GM23338 (cell line): ENCODE data around the gene NKX3-2. TPM values are rescaled to one million over a fixed set of nuclear protein-coding genes. Genes with fewer than 3 reads are reported as not detected.

Experiments
- ATAC-seq: fragments of 200-7000 bp; cut with Tn5 transposase; 3 replicates; pipeline ENCODE4 v1.9.1; 2020
- DNase-seq: peaks from one replicate; pipeline ENCODE4 v3.0.0-alpha.2; 2015; ENCODE audit warnings: low spot score
- H2AFZ ChIP-seq: fragments of 200-600 bp; sonication (generic); 2 replicates; pipeline ENCODE4 v1.8.0; 2016; ENCODE audit warnings: antibody characterized with exemption, mild to moderate bottlenecking, moderate library complexity
- H3F3A ChIP-seq: fragments of 200-600 bp; sonication (generic); replicated peaks from 2 replicates; pipeline ENCODE4 v1.8.0; 2017; ENCODE audit warnings: antibody characterized with exemption, mixed run types, low read depth
- H3K27ac ChIP-seq: fragments of 200-600 bp; sonication (generic); 2 replicates; pipeline ENCODE4 v1.6.1; 2016; ENCODE audit warnings: low read depth
- H3K27me3 ChIP-seq: fragments of 200-600 bp; sonication (generic); 2 replicates; pipeline ENCODE4 v1.8.0; 2016; ENCODE audit warnings: mild to moderate bottlenecking, mixed run types, moderate library complexity; ENCODE audit not compliant: insufficient read depth
- H3K36me3 ChIP-seq: fragments of 200-600 bp; sonication (generic); 2 replicates; pipeline ENCODE4 v1.8.0; 2016; ENCODE audit warnings: mild to moderate bottlenecking; ENCODE audit not compliant: insufficient read depth
- H3K4me1 ChIP-seq: fragments of 200-600 bp; sonication (generic); 2 replicates; pipeline ENCODE4 v1.8.0; 2016; ENCODE audit warnings: mild to moderate bottlenecking, moderate library complexity; ENCODE audit not compliant: insufficient read depth
- H3K4me2 ChIP-seq: fragments of 200-600 bp; sonication (generic); 2 replicates; pipeline ENCODE4 v1.7.1; 2017; ENCODE audit warnings: mixed run types
- H3K4me3 ChIP-seq: fragments of 200-600 bp; sonication (generic); 2 replicates; pipeline ENCODE4 v1.6.1; 2016; ENCODE audit warnings: mixed run types
- H3K79me2 ChIP-seq: fragments of 200-600 bp; sonication (generic); replicated peaks from 2 replicates; pipeline ENCODE4 v1.8.0; 2017; ENCODE audit warnings: mild to moderate bottlenecking; ENCODE audit not compliant: insufficient read depth
- H3K9me2 ChIP-seq: fragments of 200-600 bp; sonication (generic); 2 replicates; pipeline ENCODE4 v1.8.0; 2017; ENCODE audit not compliant: insufficient read depth
- H4K20me1 ChIP-seq: fragments of 200-600 bp; sonication (generic); replicated peaks from 2 replicates; pipeline ENCODE4 v1.8.0; 2017; ENCODE audit warnings: mild to moderate bottlenecking; ENCODE audit not compliant: insufficient read depth
- H3K27ac Mint-ChIP-seq: 2 replicates; pipeline ENCODE4 v1.8.0; 2020; ENCODE audit warnings: inconsistent platforms, mild to moderate bottlenecking, moderate library complexity, mixed read lengths
- H3K27me3 Mint-ChIP-seq: 3 replicates; pipeline ENCODE4 v1.8.0; 2022; ENCODE audit warnings: low read depth, mild to moderate bottlenecking, moderate library complexity, mixed read lengths, inconsistent platforms; ENCODE audit not compliant: insufficient read depth, poor library complexity
- H3K36me3 Mint-ChIP-seq: 3 replicates; pipeline ENCODE4 v1.8.0; 2021; ENCODE audit warnings: low read depth, mild to moderate bottlenecking, inconsistent platforms, moderate library complexity, mixed read lengths
- H3K4me1 Mint-ChIP-seq: 3 replicates; pipeline ENCODE4 v1.8.0; 2020; ENCODE audit warnings: mild to moderate bottlenecking, inconsistent platforms, mixed read lengths
- H3K4me3 Mint-ChIP-seq: 3 replicates; pipeline ENCODE4 v1.8.0; 2021; ENCODE audit warnings: moderate library complexity, mild to moderate bottlenecking, inconsistent platforms, mixed read lengths
- H3K9me3 Mint-ChIP-seq: 3 replicates; pipeline ENCODE4 v1.8.0; 2020; ENCODE audit warnings: moderate library complexity, mild to moderate bottlenecking, inconsistent platforms, mixed read lengths
- CTCF ChIP-seq, 2 experiments: fragments of 200-600 bp in 1 of 2; sonication (generic) in 1 of 2; conservative IDR thresholded peaks; 2 replicates each; pipeline versions ENCODE4 v1.5.1 to v1.6.1; 2016 to 2017; ENCODE audit warnings: antibody characterized with exemption in 2 of 2, low read depth in 2 of 2, mild to moderate bottlenecking in 2 of 2, moderate library complexity in 1 of 2
- EZH2phosphoT487 ChIP-seq: fragments of 200-600 bp; sonication (generic); IDR thresholded peaks from one replicate; pipeline ENCODE4 v1.8.1; 2018; ENCODE audit warnings: antibody characterized with exemption; ENCODE audit not compliant: unreplicated experiment
- NANOG ChIP-seq: IDR thresholded peaks from 2 replicates; pipeline ENCODE4 v1.6.1; 2016; ENCODE audit warnings: antibody characterized with exemption, borderline replicate concordance
- polyA plus RNA-seq: library from polyadenylated mRNA; unstranded; fragments of >200 nt; fragmentation: Nextera tagmentation; extraction: Ambion mirVana; gene quantifications from 2 replicates; pipeline ENCODE4 v1.2.1, GENCODE V29; 2016
- total RNA-seq: library from RNA; depleted of rRNA; stranded (reverse); fragments of >200 nt; shearing (Covaris generic); gene quantifications from 2 replicates; pipeline ENCODE4 v1.2.3, GENCODE V29; 2014
- TF ChIP-seq, protein P1 (sequence below): fragments of 250-450 bp; sonication (Bioruptor Pico); IDR thresholded peaks from 2 replicates; pipeline ENCODE4 v1.5.0; 2020; ENCODE audit warnings: mild to moderate bottlenecking, moderate library complexity
- TF ChIP-seq, protein P2 (sequence below): IDR thresholded peaks from 2 replicates; pipeline ENCODE4 v1.6.1; 2016; ENCODE audit warnings: antibody characterized with exemption

Gene NKX3-2
- total and polyA plus RNA-seq, 2 experiments from 2014 or later: 0.14 TPM; not detected in 1

DNA sequence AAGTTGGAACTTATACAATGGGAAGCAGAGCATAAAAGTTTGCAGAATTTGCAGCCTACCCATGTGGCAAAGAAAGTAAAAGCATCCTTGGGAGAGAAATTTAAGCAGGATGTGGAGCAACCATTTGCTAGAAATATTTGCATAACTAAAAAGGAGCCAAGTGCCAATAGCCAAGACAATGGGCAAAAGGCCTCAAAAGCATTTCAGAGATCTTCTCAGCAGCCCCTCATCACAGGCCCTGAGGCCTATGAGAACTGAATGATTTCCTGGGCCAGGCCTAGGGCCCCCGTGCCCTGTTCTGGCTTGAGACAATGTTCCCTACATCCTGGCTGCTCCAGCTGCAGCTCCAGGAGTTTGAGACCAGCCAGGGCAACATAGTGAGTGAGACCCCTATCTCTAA is 34.9 kb downstream of the NKX3-2 start:
- no peaks in the 10 kb centered on the region for H3K9me2 ChIP-seq
- no peaks in the 10 kb centered on the region for H3K36me3 ChIP-seq
- Mint-ChIP-seq H3K27ac (no peak overlapping the region), H3K27me3 (no peaks in the 10 kb centered on the region), H3K36me3 (peaks cover 10% of the 10 kb centered on the region), H3K4me1 (peaks cover 47% of the 10 kb centered on the region), H3K4me3 (no peak overlapping the region), H3K9me3 (peaks cover 11% of the 10 kb centered on the region)
- no peaks in the 10 kb centered on the region for H3K79me2 ChIP-seq
- peak; percentile 62 for TF ChIP-seq NANOG
- TF ChIP-seq, protein P1, sequence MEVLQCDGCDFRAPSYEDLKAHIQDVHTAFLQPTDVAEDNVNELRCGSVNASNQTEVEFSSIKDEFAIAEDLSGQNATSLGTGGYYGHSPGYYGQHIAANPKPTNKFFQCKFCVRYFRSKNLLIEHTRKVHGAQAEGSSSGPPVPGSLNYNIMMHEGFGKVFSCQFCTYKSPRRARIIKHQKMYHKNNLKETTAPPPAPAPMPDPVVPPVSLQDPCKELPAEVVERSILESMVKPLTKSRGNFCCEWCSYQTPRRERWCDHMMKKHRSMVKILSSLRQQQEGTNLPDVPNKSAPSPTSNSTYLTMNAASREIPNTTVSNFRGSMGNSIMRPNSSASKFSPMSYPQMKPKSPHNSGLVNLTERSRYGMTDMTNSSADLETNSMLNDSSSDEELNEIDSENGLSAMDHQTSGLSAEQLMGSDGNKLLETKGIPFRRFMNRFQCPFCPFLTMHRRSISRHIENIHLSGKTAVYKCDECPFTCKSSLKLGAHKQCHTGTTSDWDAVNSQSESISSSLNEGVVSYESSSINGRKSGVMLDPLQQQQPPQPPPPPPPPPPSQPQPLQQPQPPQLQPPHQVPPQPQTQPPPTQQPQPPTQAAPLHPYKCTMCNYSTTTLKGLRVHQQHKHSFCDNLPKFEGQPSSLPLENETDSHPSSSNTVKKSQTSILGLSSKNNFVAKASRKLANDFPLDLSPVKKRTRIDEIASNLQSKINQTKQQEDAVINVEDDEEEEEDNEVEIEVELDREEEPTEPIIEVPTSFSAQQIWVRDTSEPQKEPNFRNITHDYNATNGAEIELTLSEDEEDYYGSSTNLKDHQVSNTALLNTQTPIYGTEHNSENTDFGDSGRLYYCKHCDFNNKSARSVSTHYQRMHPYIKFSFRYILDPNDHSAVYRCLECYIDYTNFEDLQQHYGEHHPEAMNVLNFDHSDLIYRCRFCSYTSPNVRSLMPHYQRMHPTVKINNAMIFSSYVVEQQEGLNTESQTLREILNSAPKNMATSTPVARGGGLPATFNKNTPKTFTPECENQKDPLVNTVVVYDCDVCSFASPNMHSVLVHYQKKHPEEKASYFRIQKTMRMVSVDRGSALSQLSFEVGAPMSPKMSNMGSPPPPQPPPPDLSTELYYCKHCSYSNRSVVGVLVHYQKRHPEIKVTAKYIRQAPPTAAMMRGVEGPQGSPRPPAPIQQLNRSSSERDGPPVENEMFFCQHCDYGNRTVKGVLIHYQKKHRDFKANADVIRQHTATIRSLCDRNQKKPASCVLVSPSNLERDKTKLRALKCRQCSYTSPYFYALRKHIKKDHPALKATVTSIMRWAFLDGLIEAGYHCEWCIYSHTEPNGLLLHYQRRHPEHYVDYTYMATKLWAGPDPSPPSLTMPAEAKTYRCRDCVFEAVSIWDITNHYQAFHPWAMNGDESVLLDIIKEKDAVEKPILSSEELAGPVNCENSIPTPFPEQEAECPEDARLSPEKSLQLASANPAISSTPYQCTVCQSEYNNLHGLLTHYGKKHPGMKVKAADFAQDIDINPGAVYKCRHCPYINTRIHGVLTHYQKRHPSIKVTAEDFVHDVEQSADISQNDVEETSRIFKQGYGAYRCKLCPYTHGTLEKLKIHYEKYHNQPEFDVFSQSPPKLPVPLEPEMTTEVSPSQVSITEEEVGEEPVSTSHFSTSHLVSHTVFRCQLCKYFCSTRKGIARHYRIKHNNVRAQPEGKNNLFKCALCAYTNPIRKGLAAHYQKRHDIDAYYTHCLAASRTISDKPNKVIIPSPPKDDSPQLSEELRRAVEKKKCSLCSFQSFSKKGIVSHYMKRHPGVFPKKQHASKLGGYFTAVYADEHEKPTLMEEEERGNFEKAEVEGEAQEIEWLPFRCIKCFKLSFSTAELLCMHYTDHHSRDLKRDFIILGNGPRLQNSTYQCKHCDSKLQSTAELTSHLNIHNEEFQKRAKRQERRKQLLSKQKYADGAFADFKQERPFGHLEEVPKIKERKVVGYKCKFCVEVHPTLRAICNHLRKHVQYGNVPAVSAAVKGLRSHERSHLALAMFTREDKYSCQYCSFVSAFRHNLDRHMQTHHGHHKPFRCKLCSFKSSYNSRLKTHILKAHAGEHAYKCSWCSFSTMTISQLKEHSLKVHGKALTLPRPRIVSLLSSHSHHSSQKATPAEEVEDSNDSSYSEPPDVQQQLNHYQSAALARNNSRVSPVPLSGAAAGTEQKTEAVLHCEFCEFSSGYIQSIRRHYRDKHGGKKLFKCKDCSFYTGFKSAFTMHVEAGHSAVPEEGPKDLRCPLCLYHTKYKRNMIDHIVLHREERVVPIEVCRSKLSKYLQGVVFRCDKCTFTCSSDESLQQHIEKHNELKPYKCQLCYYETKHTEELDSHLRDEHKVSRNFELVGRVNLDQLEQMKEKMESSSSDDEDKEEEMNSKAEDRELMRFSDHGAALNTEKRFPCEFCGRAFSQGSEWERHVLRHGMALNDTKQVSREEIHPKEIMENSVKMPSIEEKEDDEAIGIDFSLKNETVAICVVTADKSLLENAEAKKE (CRISPR knock-in tag): peak; percentile 86
- TF ChIP-seq, protein P2, sequence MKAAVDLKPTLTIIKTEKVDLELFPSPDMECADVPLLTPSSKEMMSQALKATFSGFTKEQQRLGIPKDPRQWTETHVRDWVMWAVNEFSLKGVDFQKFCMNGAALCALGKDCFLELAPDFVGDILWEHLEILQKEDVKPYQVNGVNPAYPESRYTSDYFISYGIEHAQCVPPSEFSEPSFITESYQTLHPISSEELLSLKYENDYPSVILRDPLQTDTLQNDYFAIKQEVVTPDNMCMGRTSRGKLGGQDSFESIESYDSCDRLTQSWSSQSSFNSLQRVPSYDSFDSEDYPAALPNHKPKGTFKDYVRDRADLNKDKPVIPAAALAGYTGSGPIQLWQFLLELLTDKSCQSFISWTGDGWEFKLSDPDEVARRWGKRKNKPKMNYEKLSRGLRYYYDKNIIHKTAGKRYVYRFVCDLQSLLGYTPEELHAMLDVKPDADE: no peak; the same call in 1 of the 2 replicates
- TF ChIP-seq CTCF (conservative IDR thresholded peaks at IDR 0.05; ENCODE audit: low read depth in 2 of 2): no peak
- no peak for TF ChIP-seq EZH2phosphoT487
- no peak overlapping the region for H2AFZ ChIP-seq
- H4K20me1 ChIP-seq: no peaks in the 10 kb centered on the region
- no peaks in the 10 kb centered on the region for H3K27me3 ChIP-seq
- peaks cover 46% of the 10 kb centered on the region for H3K4me1 ChIP-seq
- H3K4me2 ChIP-seq: peak overlapping the region; percentile 1; the same call in 1 of the 2 replicates
- H3K27ac ChIP-seq: peak overlapping the region; percentile 86
- peak; percentile 76 for ATAC-seq
- no peak overlapping the region for H3K4me3 ChIP-seq
- H3F3A ChIP-seq: no peaks in the 10 kb centered on the region
- peak; percentile 55 for DNase-seq
